ENCODE measurements around the gene MORN1.
"Not testable (repeated sequence)": the region's sequence is repeated elsewhere in the genome, so short reads cannot be mapped to it uniquely, and the experiment has no call there.

DNA sequence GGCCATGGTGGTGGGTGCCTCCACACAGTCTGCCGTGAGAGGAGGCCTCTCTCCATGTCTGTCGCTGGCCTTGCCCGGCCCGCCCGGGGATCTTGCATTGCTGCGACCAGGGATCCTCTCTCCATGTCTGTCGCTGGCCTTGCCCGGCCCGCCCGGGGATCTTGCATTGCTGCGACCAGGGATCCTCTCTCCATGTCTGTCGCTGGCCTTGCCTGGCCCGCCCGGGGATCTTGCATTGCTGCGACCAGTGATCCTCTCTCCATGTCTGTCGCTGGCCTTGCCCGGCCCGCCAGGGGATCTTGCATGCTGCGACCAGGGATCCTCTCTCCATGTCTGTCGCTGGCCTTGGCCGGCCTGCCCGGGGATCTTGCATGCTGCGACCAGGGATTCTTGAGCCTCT is 49.0 kb upstream of the MORN1 start:
- not testable (repeated sequence) for TF ChIP-seq POLR2AphosphoS5 (IDR thresholded peaks at IDR 0.05; ENCODE audit: borderline replicate concordance, low read depth, low read length); EZH2 (IDR thresholded peaks at IDR 0.05)

Data from SK-N-MC (cell line).